ENCODE measurements around the gene PIGT. TPM values are rescaled to one million over a fixed set of nuclear protein-coding genes. Genes with fewer than 3 reads are reported as not detected.
A peak's percentile ranks its signal among the peaks of the same experiment; 100 is the strongest.

The PIGT gene
- total RNA-seq, 2 experiments from 2014 or later, result 41.5 to 44.4 TPM

DNA sequence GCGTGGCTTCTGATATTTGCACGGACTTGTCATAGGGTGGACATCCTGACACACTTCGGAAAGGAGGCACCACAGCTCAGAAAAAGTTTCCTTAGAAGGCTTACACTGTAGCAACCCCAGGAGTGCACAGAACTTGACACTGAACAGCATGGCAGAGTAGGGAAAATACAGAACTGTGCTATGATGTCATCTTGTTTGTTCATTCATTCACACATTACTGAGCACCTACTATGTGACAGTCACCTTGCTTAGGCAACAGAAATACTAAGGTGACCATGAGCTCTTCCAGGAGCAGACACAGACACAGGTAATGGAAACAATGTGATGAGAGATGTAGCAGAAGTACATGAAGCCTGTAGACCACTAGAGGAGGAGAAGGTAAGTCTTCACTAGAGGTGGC, 2.5 kb upstream of the PIGT start:
- H3K9me3 Mint-ChIP-seq, result no peaks in the 10 kb centered on the region
- H3K27ac Mint-ChIP-seq, result no peak overlapping the region
- intact Hi-C loops (cut with micrococcal nuclease), result no loop called here
- H3K4me1 Mint-ChIP-seq (ENCODE audit: low read depth), result peaks cover 34% of the 10 kb centered on the region
- ChIA-PET CTCF (interaction anchor here (0.6 to 1.9 kb wide), 5 partner anchors 23 to 119 kb away, joined by 3 to 12 read pairs (median 5); partner anchors contain the start of gene SYS1), POLR2A (interaction anchor here (1.2 to 2.3 kb wide), 2 partner anchors 40 to 51 kb away, joined by 4 to 7 read pairs; partner anchors contain the start of gene SYS1)
- H3K27me3 Mint-ChIP-seq, result no peaks in the 10 kb centered on the region
- DNase-seq, result no peak
- H3K36me3 Mint-ChIP-seq, result peaks cover 4% of the 10 kb centered on the region
- no peak overlapping the region for H3K4me3 Mint-ChIP-seq

GRCh38 chr20:45416917-45417316, 976 bp downstream of the PIGT start:
- intact Hi-C loops (cut with micrococcal nuclease), result loop anchor here (1.0 kb wide), 1 partner anchor 54 kb away; the partner anchor contains the start of gene SYS1
- CTCF ChIA-PET, result interaction anchor here (1.2 to 8.0 kb wide), 4 partner anchors 18 to 54 kb away, joined by 3 to 86 read pairs (median 20); partner anchors contain the start of gene SYS1
- Mint-ChIP-seq H3K9me3 (no peaks in the 10 kb centered on the region), H3K4me1 (ENCODE audit: low read depth) (peaks cover 47% of the 10 kb centered on the region), H3K36me3 (peaks cover 20% of the 10 kb centered on the region), H3K4me3 (peak overlapping the region; percentile 91), H3K27ac (peak overlapping the region; percentile 97), H3K27me3 (no peaks in the 10 kb centered on the region)
- DNase-seq, result no peak
- POLR2A ChIA-PET, result interaction anchor here (1.7 to 2.8 kb wide), 2 partner anchors 20 to 54 kb away, joined by 7 to 11 read pairs; partner anchors contain the start of gene SYS1

DNA sequence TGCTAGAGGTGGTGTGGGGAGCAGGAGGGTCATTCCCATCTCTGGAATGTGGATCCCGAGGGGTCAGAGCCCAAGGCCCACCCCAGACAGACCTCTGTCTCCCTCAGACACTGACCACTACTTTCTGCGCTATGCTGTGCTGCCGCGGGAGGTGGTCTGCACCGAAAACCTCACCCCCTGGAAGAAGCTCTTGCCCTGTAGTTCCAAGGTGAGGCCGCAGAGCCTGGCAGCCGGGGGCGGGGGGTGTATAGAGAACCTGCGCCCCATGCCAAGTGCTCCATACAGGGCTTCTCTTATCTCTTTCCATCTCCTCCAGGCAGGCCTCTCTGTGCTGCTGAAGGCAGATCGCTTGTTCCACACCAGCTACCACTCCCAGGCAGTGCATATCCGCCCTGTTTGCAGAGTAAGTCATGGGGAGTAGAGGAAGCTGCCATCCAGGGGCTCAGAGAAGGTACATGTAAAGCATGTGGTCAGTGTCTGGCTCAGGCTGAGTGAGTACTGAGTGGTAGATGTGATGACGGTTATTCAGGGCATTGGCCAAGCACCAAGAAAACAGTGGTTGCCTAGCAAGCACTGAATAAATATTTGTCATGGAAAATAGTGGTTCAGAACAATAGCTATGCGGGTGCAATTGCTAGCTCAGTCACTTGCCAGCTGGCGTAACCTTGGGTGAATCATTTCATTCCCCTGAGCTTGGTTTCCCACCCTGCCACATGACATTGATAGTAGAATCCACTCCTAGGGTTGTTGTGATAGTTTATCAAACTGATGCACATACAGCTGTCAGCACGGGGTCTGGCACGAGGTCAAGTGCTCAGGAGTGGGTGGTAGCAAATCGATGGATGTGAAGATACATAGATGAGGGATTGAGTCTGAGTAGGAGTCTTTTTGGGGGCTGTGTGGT, 3.5 kb downstream of the PIGT start:
- Mint-ChIP-seq H3K9me3 (no peaks in the 10 kb centered on the region), H3K4me3 (no peak overlapping the region), H3K36me3 (peaks cover 30% of the 10 kb centered on the region), H3K4me1 (ENCODE audit: low read depth) (peaks cover 43% of the 10 kb centered on the region), H3K27me3 (no peaks in the 10 kb centered on the region), H3K27ac (peak overlapping the region; percentile 71)
- peak; percentile 39 for DNase-seq
- intact Hi-C loops (cut with micrococcal nuclease), result no loop called here
- CTCF ChIA-PET, result interaction anchor here (0.6 to 8.0 kb wide), 9 partner anchors 15 to 352 kb away, joined by 3 to 86 read pairs (median 4); partner anchors contain the start of genes SYS1 and WFDC10A
- POLR2A ChIA-PET, result interaction anchor here (0.7 to 2.2 kb wide), 5 partner anchors 12 to 56 kb away, joined by 3 to 10 read pairs (median 3); partner anchors contain the start of gene SYS1

- Mint-ChIP-seq H3K36me3 (peaks cover 35% of the 10 kb centered on the region), H3K4me1 (ENCODE audit: low read depth) (peaks cover 37% of the 10 kb centered on the region), H3K9me3 (no peaks in the 10 kb centered on the region), H3K27me3 (no peaks in the 10 kb centered on the region), H3K4me3 (no peak overlapping the region), H3K27ac (no peak overlapping the region)
- CTCF ChIA-PET, result interaction anchor here (0.7 to 8.0 kb wide), 7 partner anchors 17 to 351 kb away, joined by 3 to 86 read pairs (median 4); partner anchors contain the start of genes SYS1 and WFDC10A
- no peak for DNase-seq
- intact Hi-C loops (cut with micrococcal nuclease), result no loop called here
- POLR2A ChIA-PET, result interaction anchor here (0.7 to 1.0 kb wide), 2 partner anchors 13 to 14 kb away, joined by 3 read pairs; no protein-coding TSS in a partner anchor
Observed at GRCh38 chr20:45420125-45420524, 4.2 kb downstream of the PIGT start.

DNA sequence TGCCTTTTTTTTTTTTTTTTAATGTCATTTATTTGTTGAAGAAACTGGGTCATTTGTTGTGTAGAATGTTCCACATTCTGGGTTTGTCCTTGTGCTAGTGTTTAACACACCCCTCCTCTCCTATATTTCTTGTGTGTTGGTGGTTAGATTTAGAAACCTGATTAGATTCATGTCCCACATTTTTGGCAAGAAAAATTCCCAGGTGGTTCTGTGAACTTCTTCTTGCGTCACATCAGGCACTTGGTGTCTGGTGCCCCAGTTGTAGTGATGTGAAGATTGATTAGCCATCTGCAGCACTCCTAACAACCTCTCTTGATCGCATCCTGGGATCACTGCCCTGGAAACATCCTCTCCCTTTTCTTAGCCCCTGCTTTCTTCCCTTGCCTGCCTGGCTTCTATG, 7.8 kb downstream of the PIGT start:
- H3K4me1 Mint-ChIP-seq (ENCODE audit: low read depth), result peaks cover 12% of the 10 kb centered on the region
- H3K9me3 Mint-ChIP-seq, result no peaks in the 10 kb centered on the region
- peaks cover 45% of the 10 kb centered on the region for H3K36me3 Mint-ChIP-seq
- DNase-seq, result no peak
- intact Hi-C loops (cut with micrococcal nuclease), result no loop called here
- H3K27ac Mint-ChIP-seq, result no peak overlapping the region
- ChIA-PET POLR2A (no interaction called here), CTCF (interaction anchor here (0.6 kb wide), 1 partner anchor 13 kb away, joined by 3 read pairs; no protein-coding TSS in a partner anchor)
- H3K27me3 Mint-ChIP-seq, result no peaks in the 10 kb centered on the region
- H3K4me3 Mint-ChIP-seq, result no peak overlapping the region

GRCh38 chr20:45425561-45425960, 9.6 kb downstream of the PIGT start:
- ChIA-PET CTCF (interaction anchor here (1.0 kb wide), 1 partner anchor 11 kb away, joined by 6 read pairs; no protein-coding TSS in a partner anchor), POLR2A (no interaction called here)
- Mint-ChIP-seq H3K27me3 (no peaks in the 10 kb centered on the region), H3K27ac (no peak overlapping the region), H3K4me1 (ENCODE audit: low read depth) (no peaks in the 10 kb centered on the region), H3K36me3 (peaks cover 35% of the 10 kb centered on the region), H3K4me3 (no peak overlapping the region), H3K9me3 (no peaks in the 10 kb centered on the region)
- intact Hi-C loops (cut with micrococcal nuclease), result no loop called here
- no peak for DNase-seq

- Mint-ChIP-seq H3K27me3 (no peaks in the 10 kb centered on the region), H3K4me1 (ENCODE audit: low read depth) (no peaks in the 10 kb centered on the region), H3K4me3 (no peak overlapping the region), H3K27ac (no peak overlapping the region), H3K9me3 (no peaks in the 10 kb centered on the region), H3K36me3 (peaks cover 29% of the 10 kb centered on the region)
- ChIA-PET POLR2A (no interaction called here), CTCF (no interaction called here)
- intact Hi-C loops (cut with micrococcal nuclease), result no loop called here
- DNase-seq, result no peak
Observed at GRCh38 chr20:45426320-45427016, 10.5 kb downstream of the PIGT start.

DNA sequence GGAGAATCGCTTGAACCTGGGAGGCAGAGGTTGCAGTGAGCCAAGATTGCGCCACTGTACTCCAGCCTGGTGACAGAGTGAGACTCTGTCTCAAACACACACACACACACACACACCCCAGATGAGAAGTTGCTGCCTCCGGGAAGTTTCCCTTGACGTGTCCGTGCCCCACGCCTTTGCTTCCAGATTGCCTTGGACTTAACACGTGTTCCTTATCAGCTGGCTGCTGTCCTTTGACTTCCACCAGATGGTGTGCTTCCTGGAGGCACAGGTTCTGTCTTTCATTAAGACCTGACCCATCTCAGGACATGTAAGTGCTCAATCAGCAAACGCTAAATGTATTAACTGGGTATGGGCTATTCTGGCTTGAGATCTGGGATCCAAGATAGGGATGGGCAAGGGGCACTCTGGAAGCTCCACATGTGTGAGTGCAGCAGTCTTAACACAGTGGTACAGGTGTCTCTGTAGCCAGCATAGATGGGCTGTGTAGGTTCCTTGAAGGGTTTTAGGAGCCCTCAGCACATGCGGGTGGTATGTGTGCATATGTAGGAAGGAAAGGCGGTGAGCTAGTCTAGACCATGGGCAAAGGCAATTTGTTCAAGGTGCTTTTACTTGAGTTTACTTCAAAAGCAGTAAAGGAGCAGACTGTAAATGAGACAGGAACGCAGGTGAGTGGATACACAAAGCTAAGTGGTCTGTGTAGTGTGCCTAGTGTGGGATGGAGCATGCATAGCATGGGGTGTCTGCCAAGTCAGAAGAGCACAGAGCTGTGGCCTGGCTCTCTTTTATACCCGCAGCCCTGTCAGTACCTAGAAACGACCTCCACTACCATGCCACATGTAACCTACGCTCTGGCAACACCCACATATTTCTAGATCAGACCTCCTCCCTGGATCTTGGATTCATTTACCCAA, 11.6 kb downstream of the PIGT start:
- Mint-ChIP-seq H3K36me3 (peaks cover 31% of the 10 kb centered on the region), H3K27me3 (no peaks in the 10 kb centered on the region), H3K4me1 (ENCODE audit: low read depth) (peaks cover 5% of the 10 kb centered on the region), H3K4me3 (no peak overlapping the region), H3K27ac (no peak overlapping the region), H3K9me3 (no peaks in the 10 kb centered on the region)
- ChIA-PET POLR2A (no interaction called here), CTCF (interaction anchor here (1.1 to 2.0 kb wide), 3 partner anchors 10 to 65 kb away, joined by 3 to 19 read pairs (median 4); partner anchors contain the start of gene SYS1)
- DNase-seq, result no peak
- intact Hi-C loops (cut with micrococcal nuclease), result no loop called here

- ChIA-PET POLR2A (interaction anchor here (0.6 kb wide), 1 partner anchor 56 kb away, joined by 3 read pairs; no protein-coding TSS in a partner anchor), CTCF (interaction anchor here (0.8 to 2.5 kb wide), 4 partner anchors 20 to 109 kb away, joined by 3 to 18 read pairs (median 6); partner anchors contain the start of gene SYS1)
- peaks cover 8% of the 10 kb centered on the region for H3K4me1 Mint-ChIP-seq (ENCODE audit: low read depth)
- no peaks in the 10 kb centered on the region for H3K9me3 Mint-ChIP-seq
- no peak overlapping the region for H3K4me3 Mint-ChIP-seq
- no peaks in the 10 kb centered on the region for H3K27me3 Mint-ChIP-seq
- no peak for DNase-seq
- peaks cover 24% of the 10 kb centered on the region for H3K36me3 Mint-ChIP-seq
- H3K27ac Mint-ChIP-seq, result no peak overlapping the region
- intact Hi-C loops (cut with micrococcal nuclease), result no loop called here
Observed at GRCh38 chr20:45429618-45430017, 13.7 kb downstream of the PIGT start.

GRCh38 chr20:45432294-45432693, 16.4 kb downstream of the PIGT start:
- intact Hi-C loops (cut with micrococcal nuclease), result no loop called here
- CTCF ChIA-PET, result interaction anchor here (1.0 to 9.2 kb wide), 2 partner anchors 27 to 61 kb away, joined by 3 to 503 read pairs; partner anchors contain the start of genes SYS1 and TP53TG5
- no peaks in the 10 kb centered on the region for H3K27me3 Mint-ChIP-seq
- POLR2A ChIA-PET, result no interaction called here
- peak overlapping the region; percentile 1 for H3K27ac Mint-ChIP-seq
- no peaks in the 10 kb centered on the region for H3K9me3 Mint-ChIP-seq
- peaks cover 15% of the 10 kb centered on the region for H3K4me1 Mint-ChIP-seq (ENCODE audit: low read depth)
- H3K4me3 Mint-ChIP-seq, result no peak overlapping the region
- H3K36me3 Mint-ChIP-seq, result peaks cover 11% of the 10 kb centered on the region
- peak; percentile 16 for DNase-seq

- no peak overlapping the region for H3K27ac Mint-ChIP-seq
- H3K36me3 Mint-ChIP-seq, result peaks cover 11% of the 10 kb centered on the region
- H3K9me3 Mint-ChIP-seq, result no peaks in the 10 kb centered on the region
- POLR2A ChIA-PET, result no interaction called here
- no peak overlapping the region for H3K4me3 Mint-ChIP-seq
- no peak for DNase-seq
- peaks cover 15% of the 10 kb centered on the region for H3K4me1 Mint-ChIP-seq (ENCODE audit: low read depth)
- H3K27me3 Mint-ChIP-seq, result no peaks in the 10 kb centered on the region
- intact Hi-C loops (cut with micrococcal nuclease), result no loop called here
- CTCF ChIA-PET, result interaction anchor here (9.2 kb wide), 1 partner anchor 62 kb away, joined by 503 read pairs; the partner anchor contains the start of genes SYS1 and TP53TG5
Observed at GRCh38 chr20:45433316-45433715, 17.4 kb downstream of the PIGT start.
